GM19025 (cell line): ENCODE measurements around the gene SNX8.
"Not testable (repeated sequence)": the region's sequence is repeated elsewhere in the genome, so short reads cannot be mapped to it uniquely, and the experiment has no call there.

Source experiments
- ATAC-seq: cut with Tn5 transposase; IDR thresholded peaks from one replicate; pipeline ENCODE4 v1.9.1; 2021; ENCODE audit warnings: mild to moderate bottlenecking, low read depth, moderate library complexity; ENCODE audit not compliant: unreplicated experiment

The SNX8 gene

DNA sequence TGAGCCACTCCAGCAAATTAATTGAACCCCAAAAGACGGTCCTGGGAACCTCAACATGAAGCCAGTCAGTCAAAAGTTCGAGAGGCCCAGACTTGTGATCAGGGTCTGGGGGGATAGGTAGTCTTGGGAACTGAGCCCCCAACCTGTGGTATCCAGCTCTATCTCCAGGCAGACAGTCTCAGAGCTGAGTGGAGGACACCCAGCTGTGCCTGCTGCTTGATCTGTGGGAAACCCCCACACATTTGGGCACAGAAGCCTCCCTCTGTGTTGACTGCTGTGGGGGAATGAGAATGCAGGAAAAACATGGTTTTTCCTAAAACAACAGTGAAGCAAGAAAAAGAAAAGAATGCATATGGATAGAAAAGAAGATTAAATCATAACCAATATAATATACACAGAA is 16.3 kb upstream of the SNX8 start:
- no peak for ATAC-seq

GRCh38 chr7:2326951-2327350 is 12.7 kb upstream of the SNX8 start:
- ATAC-seq, result no peak

DNA sequence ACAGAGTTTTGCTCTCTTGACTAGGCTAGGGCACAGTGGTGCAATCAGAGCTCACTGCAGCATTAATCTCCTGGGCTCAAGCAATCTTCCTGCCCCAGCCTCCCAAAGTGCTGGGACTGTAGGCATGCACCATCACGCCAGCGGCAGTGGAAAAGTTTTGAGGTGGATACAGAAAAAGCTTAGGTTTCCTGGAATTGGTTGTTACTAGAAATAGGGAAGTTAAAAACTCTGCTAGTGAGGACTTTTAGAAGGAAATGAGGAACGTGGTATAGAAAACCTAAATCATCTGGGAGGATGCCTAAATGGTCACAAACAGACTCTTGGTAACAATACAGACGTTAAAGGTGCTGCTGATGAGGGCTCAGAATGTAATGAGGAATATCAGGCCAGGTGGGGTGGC is 10.9 kb upstream of the SNX8 start:
- ATAC-seq, result no peak

GRCh38 chr7:2321020-2321419 is 6.8 kb upstream of the SNX8 start:
- ATAC-seq, result no peak

DNA sequence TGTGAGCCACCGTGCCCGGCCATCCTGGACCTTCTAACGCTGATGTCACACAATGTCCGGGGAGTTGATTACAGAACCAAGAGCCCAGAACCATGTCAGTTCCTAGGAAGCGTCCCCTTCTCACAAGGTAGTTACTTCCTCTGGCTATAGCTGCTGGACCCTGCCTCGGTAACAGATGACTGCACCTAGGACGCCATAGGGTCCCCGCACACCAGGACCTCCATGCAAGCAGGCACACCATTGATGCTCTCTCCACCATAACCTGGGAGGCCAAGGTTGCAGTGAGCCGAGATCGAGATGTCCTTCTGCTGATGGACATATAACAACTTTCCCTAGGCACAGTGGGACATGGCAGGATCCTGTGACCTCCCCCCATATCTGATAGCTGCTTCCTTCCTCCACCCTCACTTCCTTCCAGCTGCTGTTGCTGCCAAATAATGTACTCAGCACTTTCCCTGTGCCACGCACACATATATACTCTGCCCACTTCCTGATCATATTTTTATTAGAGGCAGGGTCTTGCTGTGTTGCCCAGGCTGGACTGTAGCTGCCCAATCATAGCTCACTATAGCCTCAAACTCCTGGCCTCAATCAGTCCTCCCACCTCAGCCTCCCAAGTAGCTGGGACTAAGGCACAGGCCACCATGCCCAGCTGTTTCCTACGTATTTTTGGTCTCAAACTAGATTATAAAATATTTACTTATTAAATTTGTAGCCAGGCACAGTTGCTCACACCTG is 3.5 kb upstream of the SNX8 start:
- ATAC-seq, result no peak

DNA sequence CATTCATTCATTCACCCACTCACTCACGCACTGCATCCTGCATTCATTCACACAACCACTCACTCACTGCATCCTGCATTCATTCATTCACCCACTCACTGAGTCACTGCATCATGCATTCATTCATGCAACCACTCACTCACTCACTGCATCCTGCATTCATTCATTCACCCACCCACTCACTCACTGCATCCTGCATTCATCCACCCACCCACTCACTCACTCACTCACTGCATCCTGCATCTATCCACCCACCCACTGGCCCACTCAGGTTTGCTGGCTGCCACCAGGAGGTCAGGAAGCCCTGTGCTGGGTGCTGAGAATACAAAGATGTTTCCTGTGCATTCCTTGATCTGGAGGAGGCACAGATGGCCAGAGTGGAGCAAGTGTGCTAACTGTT is 2.3 kb upstream of the SNX8 start:
- ATAC-seq, result no peak

DNA sequence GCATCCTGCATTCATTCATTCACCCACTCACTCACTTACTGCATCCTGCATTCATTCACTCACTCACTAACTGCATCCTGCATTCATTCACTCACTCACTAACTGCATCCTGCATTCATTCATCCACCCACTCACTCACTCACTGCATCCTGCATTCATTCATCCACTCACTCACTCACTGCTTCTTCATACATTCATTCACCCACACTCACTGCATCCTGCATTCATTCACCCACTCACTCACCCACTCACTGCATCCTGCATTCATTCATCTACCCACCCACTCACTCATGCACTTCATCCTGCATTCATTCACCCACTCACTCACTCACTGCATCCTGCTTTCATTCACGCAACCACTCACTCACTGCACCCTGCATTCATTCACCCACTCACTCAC is 1.5 kb upstream of the SNX8 start:
- ATAC-seq, result no peak

GRCh38 chr7:2314956-2315530 is 802 bp upstream of the SNX8 start:
- not testable (repeated sequence) for ATAC-seq

- ATAC-seq, result peak; percentile 11
Measured at GRCh38 chr7:2313450-2314208, 612 bp downstream of the SNX8 start.

DNA sequence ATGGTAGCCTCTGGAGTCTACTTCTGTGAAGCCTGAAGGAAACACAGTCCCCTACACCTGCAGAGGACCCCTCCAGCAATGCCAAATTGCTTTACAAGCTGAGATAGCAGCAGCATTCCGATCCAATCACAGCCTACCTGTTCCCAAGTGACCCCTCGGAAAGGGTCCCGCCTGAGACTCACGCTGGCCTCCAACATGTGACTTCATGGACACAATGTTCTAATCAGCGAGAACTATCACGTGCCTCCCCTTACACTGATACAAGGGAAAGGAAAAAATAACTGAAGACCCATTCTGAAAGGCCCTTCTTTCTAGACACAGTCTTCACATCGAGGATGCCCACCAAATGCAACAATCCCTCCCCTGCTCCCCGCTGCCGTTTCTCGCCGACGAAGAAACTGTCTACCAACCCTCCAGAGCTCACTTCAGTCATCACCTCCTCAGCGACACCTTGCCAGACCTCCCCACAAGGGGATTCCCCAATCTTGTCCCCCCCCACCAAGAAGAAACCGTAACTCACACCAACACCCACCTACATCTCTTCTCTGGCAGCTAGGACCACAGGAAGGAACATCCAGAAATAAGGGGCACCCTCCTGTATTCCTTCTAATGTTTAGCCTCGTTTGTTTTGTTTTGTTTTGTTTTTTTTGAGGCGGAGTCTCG is 1.8 kb downstream of the SNX8 start:
- no peak for ATAC-seq

DNA sequence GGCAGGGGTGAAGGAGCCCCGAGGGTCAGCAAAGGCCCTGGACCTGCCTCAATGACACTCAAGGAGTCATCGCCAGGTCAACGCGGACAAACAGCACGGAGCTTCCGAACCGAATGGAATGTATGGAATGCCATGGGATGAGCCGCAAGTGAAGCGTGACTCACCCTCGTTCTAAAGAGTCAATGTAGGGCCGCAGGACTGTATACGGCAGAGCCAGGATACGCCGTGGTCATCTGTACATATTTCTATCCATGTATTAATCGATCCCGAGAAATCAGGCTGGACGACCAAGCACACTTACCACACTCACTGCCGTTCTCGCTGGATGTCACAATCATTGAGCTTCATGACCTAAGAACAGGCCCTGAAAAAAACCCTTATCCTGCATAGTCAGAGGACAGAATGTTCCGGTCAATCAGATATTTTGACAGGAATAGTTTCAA is 4.3 kb downstream of the SNX8 start:
- ATAC-seq, result no peak

DNA sequence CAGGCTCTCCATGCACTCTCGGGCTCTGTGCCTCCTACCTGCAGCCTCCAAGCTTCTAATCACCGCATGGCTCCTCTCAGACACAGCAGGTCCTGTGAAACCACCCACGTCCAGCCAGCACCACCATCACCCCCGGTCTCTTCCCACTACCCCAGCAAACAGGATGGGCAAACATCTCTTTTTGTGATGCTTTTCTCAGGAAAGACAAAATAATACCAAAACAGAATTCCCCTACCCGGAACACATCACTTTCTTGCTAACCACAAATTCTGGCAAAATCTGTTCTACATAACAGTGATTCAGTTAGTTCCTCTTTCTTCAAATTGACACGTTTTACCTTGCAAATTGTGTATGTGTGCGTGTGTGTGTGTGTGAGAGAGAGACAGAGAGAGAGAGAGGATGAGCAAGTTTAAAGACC is 6.5 kb downstream of the SNX8 start:
- peak; percentile 40 for ATAC-seq

GRCh38 chr7:2306688-2307087 is 7.6 kb downstream of the SNX8 start:
- no peak for ATAC-seq

DNA sequence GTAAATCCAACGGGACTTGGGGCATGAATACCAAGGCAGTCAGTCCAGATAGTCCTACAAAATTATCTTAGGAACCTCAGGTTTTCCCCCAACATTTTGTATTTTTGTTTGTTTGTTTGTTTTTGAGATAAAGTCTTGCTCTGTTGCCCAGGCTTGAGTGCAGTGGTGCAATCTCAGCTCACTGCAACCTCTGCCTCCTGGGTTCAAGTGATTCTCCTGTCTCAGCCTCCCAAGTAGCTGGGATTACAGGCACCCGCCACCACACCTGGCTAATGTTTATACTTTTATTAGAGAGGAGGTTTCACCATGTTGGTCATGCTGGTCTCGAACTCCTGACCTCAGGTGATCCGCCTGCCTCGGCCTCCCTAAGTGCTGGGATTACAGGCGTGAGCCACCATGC is 9.0 kb downstream of the SNX8 start:
- ATAC-seq, result not testable (repeated sequence)

- not testable (repeated sequence) for ATAC-seq
Measured at GRCh38 chr7:2303520-2303919, 10.7 kb downstream of the SNX8 start.

GRCh38 chr7:2302743-2303397 is 11.4 kb downstream of the SNX8 start:
- not testable (repeated sequence) for ATAC-seq

DNA sequence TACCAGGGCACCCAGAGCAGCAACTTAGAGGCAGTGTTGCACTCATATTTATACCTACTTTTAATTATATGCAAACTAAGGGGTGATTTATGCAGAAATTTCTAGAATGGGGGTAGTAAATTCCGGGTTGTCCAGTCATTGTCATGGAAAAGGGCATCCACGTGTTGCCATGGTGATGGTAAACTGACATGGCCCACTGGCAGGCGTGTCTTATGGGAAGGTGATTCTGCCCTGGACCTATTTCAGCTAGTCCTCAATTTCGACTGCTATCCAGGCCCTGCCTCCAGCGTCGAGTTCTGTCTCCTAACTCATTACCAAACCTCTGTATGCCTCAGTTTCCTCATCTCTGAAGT is 12.8 kb downstream of the SNX8 start:
- no peak for ATAC-seq

DNA sequence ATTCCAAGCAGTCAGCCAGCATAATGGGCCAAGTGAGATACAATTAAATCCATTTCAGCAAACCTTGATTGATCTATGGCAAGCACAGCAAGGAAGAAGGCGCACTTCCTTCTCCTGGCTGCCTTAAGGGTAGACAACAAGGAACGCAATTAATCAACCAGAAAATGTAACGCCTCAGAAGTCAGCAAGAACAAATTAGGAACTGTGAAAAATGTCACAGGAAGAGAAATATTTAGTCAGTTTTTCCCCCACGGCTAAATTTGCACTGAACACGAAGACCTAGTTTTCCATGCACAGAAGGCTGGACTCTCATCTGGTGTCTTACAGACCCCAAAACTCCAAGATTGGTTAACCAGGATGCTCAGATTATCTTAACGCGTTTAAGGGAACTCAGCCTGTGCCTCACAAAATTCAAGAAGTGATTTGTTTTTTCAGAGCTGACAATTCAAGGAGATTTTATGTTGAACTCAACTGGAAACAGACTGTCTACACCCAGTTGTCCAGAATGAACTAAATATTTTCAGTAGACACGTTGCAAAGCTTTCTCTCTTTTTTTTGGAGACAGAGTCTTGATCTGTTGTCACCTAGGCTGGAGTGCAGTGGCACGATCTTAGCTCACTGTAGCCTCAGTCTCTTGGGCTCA is 14.2 kb downstream of the SNX8 start:
- ATAC-seq, result no peak

GRCh38 chr7:2299131-2299829 is 15.0 kb downstream of the SNX8 start:
- ATAC-seq, result no peak

GRCh38 chr7:2296832-2297231 is 17.4 kb downstream of the SNX8 start:
- no peak for ATAC-seq
